Endothelial cell of umbilical vein (primary cell): ENCODE measurements around the gene MTG2. TPM values are rescaled to one million over a fixed set of nuclear protein-coding genes. Genes with fewer than 3 reads are reported as not detected.

ENCODE experiments used
- BruUV-seq: library from RNA; stranded (reverse); fragments of 400-500 nt; replicated peaks from 2 replicates; lab custom pipeline; 2021; lab: Mats Ljungman, UMichigan
- CTCF ChIA-PET: fragments of 300-600, 350-600 bp; sonication (Branson Sonifier 250); formaldehyde crosslinking; loops from one replicate; lab custom pipeline; 2021; ENCODE audit warnings: antibody characterized with exemption, inconsistent platforms; lab: Charles Lee
- POLR2A ChIA-PET: fragments of 300-600, 350-600 bp; sonication (Branson Sonifier 250); formaldehyde crosslinking; loops from one replicate; lab custom pipeline; 2021; ENCODE audit warnings: antibody characterized with exemption, inconsistent platforms; lab: Charles Lee
- DNase-seq: peaks from one replicate; pipeline ENCODE4 v3.0.0-alpha.2; 2011; ENCODE audit warnings: low read depth, low spot score
- FAIRE-seq: peaks from 2 replicates; lab custom pipeline; 2011; peaks lifted over from hg19 to GRCh38; lab: Jason Lieb, UNC
- H2AFZ ChIP-seq: 2 replicates; pipeline ENCODE4 v1.6.0; 2012; ENCODE audit warnings: low read depth, low read length, control low read depth, inconsistent platforms
- H3K27ac ChIP-seq: 2 replicates; pipeline ENCODE4 v1.5.1; 2011; ENCODE audit warnings: low read depth, mild to moderate bottlenecking, control low read depth, low read length, moderate library complexity; ENCODE audit not compliant: insufficient read depth
- H3K27me3 ChIP-seq, 2 experiments: 2 replicates each; pipeline versions ENCODE4 v1.6.0 to v1.6.1; 2011; ENCODE audit warnings: low read length in 2 of 2, mixed read lengths in 1 of 2; ENCODE audit not compliant: control insufficient read depth in 2 of 2, insufficient read depth in 2 of 2
- H3K36me3 ChIP-seq, 2 experiments: 2 replicates in 1 of 2; 3 replicates in 1 of 2; pipeline ENCODE4 v1.5.1; 2011; ENCODE audit warnings: low read length in 2 of 2, mild to moderate bottlenecking in 1 of 2, moderate library complexity in 1 of 2; ENCODE audit not compliant: control insufficient read depth in 2 of 2, insufficient read depth in 2 of 2; ENCODE audit errors: extremely low read depth in 1 of 2
- H3K4me1 ChIP-seq: 3 replicates; pipeline ENCODE4 v1.5.1; 2011; ENCODE audit warnings: mild to moderate bottlenecking, low read length; ENCODE audit not compliant: control insufficient read depth, insufficient read depth; ENCODE audit errors: extremely low read depth
- H3K4me2 ChIP-seq: 2 replicates; pipeline ENCODE4 v1.6.1; 2011; ENCODE audit warnings: low read length, control low read depth, mixed read lengths; ENCODE audit not compliant: insufficient read depth
- H3K4me3 ChIP-seq, 3 experiments: fragments of 200-600 bp in 1 of 3; sonication (generic), shearing (Covaris generic) in 1 of 3; replicated peaks in 1 of 3; 2 replicates each; pipeline ENCODE4 v1.5.1; 2011 to 2016; ENCODE audit warnings: control low read depth in 3 of 3, low read length in 3 of 3, mild to moderate bottlenecking in 2 of 3, inconsistent platforms in 1 of 3, low read depth in 1 of 3, moderate library complexity in 1 of 3; ENCODE audit not compliant: insufficient read depth in 1 of 3
- H3K79me2 ChIP-seq: 2 replicates; pipeline ENCODE4 v1.6.0; 2012; ENCODE audit warnings: low read length, inconsistent platforms; ENCODE audit not compliant: control insufficient read depth, insufficient read depth
- H3K9ac ChIP-seq: replicated peaks from 2 replicates; pipeline ENCODE3; 2011; ENCODE audit warnings: low read length, control low read depth; ENCODE audit not compliant: insufficient read depth; ENCODE audit errors: extremely low read depth
- H3K9me1 ChIP-seq: replicated peaks from 3 replicates; pipeline ENCODE4 v1.6.0; 2011; ENCODE audit warnings: mild to moderate bottlenecking, low read length; ENCODE audit not compliant: control insufficient read depth, insufficient read depth; ENCODE audit errors: extremely low read depth
- H3K9me3 ChIP-seq: replicated peaks from 2 replicates; pipeline ENCODE4 v1.5.1; 2012; ENCODE audit warnings: low read length, inconsistent platforms; ENCODE audit not compliant: control insufficient read depth, insufficient read depth
- H4K20me1 ChIP-seq: replicated peaks from 2 replicates; pipeline ENCODE3; 2011; ENCODE audit warnings: mild to moderate bottlenecking, low read length; ENCODE audit not compliant: control insufficient read depth, insufficient read depth; ENCODE audit errors: extremely low read depth
- EZH2 ChIP-seq: IDR thresholded peaks from 2 replicates; pipeline ENCODE4 v1.6.1; 2012; ENCODE audit warnings: borderline replicate concordance, low read depth, mild to moderate bottlenecking, moderate library complexity, low read length, inconsistent platforms; ENCODE audit not compliant: severe bottlenecking
- FOS ChIP-seq: IDR thresholded peaks from 2 replicates; pipeline ENCODE4 v1.6.1; 2011; ENCODE audit warnings: mild to moderate bottlenecking, low read length, moderate library complexity, borderline replicate concordance; ENCODE audit not compliant: insufficient read depth
- GATA2 ChIP-seq: IDR thresholded peaks from 2 replicates; pipeline ENCODE4 v1.7.0; 2011; ENCODE audit warnings: low read depth, mild to moderate bottlenecking, moderate library complexity, mixed read lengths, low read length; ENCODE audit not compliant: insufficient read length, insufficient read depth
- JUN ChIP-seq: IDR thresholded peaks from 2 replicates; pipeline ENCODE4 v1.6.1; 2011; ENCODE audit warnings: borderline replicate concordance, low read depth; ENCODE audit not compliant: insufficient read length, insufficient read depth
- MAX ChIP-seq: IDR thresholded peaks from 2 replicates; pipeline ENCODE4 v1.6.1; 2011; ENCODE audit not compliant: insufficient read depth, insufficient read length
- MYC ChIP-seq: IDR thresholded peaks from one replicate; pipeline ENCODE4 v1.6.1; 2011; ENCODE audit warnings: mild to moderate bottlenecking, low read depth, low read length
- POLR2A ChIP-seq: IDR thresholded peaks from 2 replicates; pipeline ENCODE4 v1.6.1; 2012; ENCODE audit warnings: low read depth, mild to moderate bottlenecking, control low read depth, low read length
- POLR2AphosphoS5 ChIP-seq: IDR thresholded peaks from 2 replicates; pipeline ENCODE4 v1.6.1; 2012; ENCODE audit warnings: low read depth, mild to moderate bottlenecking, control low read depth, low read length, moderate library complexity; ENCODE audit not compliant: insufficient read depth
- dilution Hi-C: fragments of 300-500 bp; cut with MboI; formaldehyde crosslinking; loops from one replicate; pipeline ENCODE4 v1.15.0; 2019; ENCODE audit warnings: low sequenced_read_pairs; ENCODE audit not compliant: extremely low pct_ligation_motif_present
- intact Hi-C: fragments of 100-400 bp; cut with micrococcal nuclease; formaldehyde crosslinking; loops from one replicate; pipeline ENCODE4 v1.10.0; 2022
- polyA plus RNA-seq, 4 experiments: library from polyadenylated mRNA; depleted of rRNA in 3 of 4; stranded (reverse) in 3 of 4; unstranded in 1 of 4; fragments of >200 nt; gene quantifications; 2 replicates each; pipeline versions ENCODE4 v1.2.1 to v1.2.3, GENCODE V29; 2011 to 2012; ENCODE audit warnings: missing spikeins in 1 of 4
- total RNA-seq: library from RNA; stranded (reverse); gene quantifications from 2 replicates; pipeline ENCODE4 v1.2.3, GENCODE V29; 2021
- TF ChIP-seq, protein P1 (sequence below), 2 donors: IDR thresholded peaks; 1 replicate in 1 of 2; 2 replicates in 1 of 2; pipeline ENCODE4 v1.5.1; 2011; ENCODE audit warnings: low read length in 2 of 2, mild to moderate bottlenecking in 2 of 2, moderate library complexity in 2 of 2, control low read depth in 1 of 2, inconsistent platforms in 1 of 2, low read depth in 1 of 2; ENCODE audit not compliant: insufficient read depth in 1 of 2; ENCODE audit errors: extremely low read depth in 1 of 2

MTG2 gene
- total and polyA plus RNA-seq, 2 donors (not counting 3 experiments of a cell fraction or from before 2014, with no cell fraction given) = 19.9 to 31.6 TPM

DNA sequence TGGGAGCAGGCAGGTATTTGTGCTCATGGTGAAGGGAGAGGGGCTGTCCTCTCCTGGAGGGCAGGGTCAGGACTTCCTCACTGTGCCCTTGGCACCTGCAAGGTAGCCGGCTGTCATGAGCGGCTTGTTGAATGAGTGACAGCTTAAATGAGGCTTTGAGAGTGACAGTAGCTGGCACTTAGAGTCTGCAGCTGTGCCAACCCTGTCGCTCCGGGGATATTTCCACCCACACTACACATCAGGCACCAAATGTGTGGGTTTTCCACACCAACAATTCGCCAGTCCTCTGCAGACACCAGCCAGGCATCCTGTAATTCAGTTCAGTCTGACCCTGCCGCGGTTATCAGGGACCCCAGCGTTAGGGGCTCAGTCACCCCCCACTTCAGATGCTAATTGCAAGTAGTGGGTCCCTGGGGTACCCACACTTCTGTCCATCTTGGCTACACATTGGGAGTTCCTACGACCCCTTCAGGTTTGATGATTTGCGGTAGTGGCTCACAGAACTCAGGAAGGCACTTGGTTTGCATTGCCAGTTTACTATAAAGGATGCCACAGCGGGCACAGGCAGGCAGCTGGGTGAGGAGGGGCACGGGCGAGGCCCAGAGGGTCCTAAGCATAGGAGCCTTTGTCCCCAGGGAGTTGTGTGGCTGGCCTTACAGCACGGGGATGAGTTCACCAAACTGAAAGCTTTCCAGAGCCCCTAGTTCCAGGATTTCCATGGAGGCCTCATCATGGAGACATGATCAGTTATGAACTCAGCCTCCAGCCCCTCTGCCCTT lies 9.1 kb downstream of the MTG2 start:
- ChIA-PET POLR2A (no interaction called here), CTCF (interaction anchor here (1.4 kb wide), 1 partner anchor 181 kb away, joined by 4 read pairs; no protein-coding TSS in a partner anchor)
- BruUV-seq = no TSS peak
- FAIRE-seq (no peak), DNase-seq (no peak)
- intact Hi-C loops = no loop called here
- Histone ChIP-seq H3K79me2 (peaks cover 11% of the 10 kb centered on the region), H3K27me3 (no peaks in the 10 kb centered on the region), H3K9ac (no peak overlapping the region), H2AFZ (no peak overlapping the region), H3K4me3 (no peak overlapping the region), H3K9me3 (no peaks in the 10 kb centered on the region), H4K20me1 (no peaks in the 10 kb centered on the region), H3K4me1 (peaks cover 9% of the 10 kb centered on the region), H3K36me3 (peaks cover 2 to 9% of the 10 kb centered on the region in 2 experiments), H3K27ac (no peak overlapping the region), H3K9me1 (no peaks in the 10 kb centered on the region), H3K4me2 (no peak overlapping the region)
- dilution Hi-C loops = no loop called here
- TF ChIP-seq JUN = no peak
- TF ChIP-seq EZH2 = no peak
- TF ChIP-seq FOS = no peak
- TF ChIP-seq MYC = no peak
- no peak for TF ChIP-seq MAX
- TF ChIP-seq POLR2A = no peak
- no peak for TF ChIP-seq GATA2
- no peak for TF ChIP-seq POLR2AphosphoS5
- TF ChIP-seq, protein P1, sequence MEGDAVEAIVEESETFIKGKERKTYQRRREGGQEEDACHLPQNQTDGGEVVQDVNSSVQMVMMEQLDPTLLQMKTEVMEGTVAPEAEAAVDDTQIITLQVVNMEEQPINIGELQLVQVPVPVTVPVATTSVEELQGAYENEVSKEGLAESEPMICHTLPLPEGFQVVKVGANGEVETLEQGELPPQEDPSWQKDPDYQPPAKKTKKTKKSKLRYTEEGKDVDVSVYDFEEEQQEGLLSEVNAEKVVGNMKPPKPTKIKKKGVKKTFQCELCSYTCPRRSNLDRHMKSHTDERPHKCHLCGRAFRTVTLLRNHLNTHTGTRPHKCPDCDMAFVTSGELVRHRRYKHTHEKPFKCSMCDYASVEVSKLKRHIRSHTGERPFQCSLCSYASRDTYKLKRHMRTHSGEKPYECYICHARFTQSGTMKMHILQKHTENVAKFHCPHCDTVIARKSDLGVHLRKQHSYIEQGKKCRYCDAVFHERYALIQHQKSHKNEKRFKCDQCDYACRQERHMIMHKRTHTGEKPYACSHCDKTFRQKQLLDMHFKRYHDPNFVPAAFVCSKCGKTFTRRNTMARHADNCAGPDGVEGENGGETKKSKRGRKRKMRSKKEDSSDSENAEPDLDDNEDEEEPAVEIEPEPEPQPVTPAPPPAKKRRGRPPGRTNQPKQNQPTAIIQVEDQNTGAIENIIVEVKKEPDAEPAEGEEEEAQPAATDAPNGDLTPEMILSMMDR (IDR thresholded peaks at IDR 0.05; ENCODE audit: extremely low read depth in 1 of 2, insufficient read depth in 1 of 2, low read depth in 1 of 2, low read length in 2 of 2) = no peak
